Caki2 (cell line): ENCODE results near the gene NCKIPSD. TPM values are rescaled to one million over a fixed set of nuclear protein-coding genes. Genes with fewer than 3 reads are reported as not detected.
A peak's percentile ranks its signal among the peaks of the same experiment; 100 is the strongest.
"Not testable (repeated sequence)": the region's sequence is repeated elsewhere in the genome, so short reads cannot be mapped to it uniquely, and the experiment has no call there.

Experiments
- DNase-seq: peaks from one replicate; pipeline ENCODE4 v3.0.0-alpha.2; 2015; ENCODE audit warnings: low read depth
- in situ Hi-C: cut with HindIII; loops from 2 replicates; pipeline ENCODE4 v1.10.0; 2016; ENCODE audit warnings: low sequenced_read_pairs, low pct_unique_long_range_greater_than_20kb, mixed read lengths
- total RNA-seq: library from RNA; depleted of rRNA; stranded (reverse); fragments of >200 nt; shearing (Covaris generic); gene quantifications from 2 replicates; pipeline ENCODE4 v1.2.3, GENCODE V29; 2014; ENCODE audit warnings: low replicate concordance; rRNA removed

The NCKIPSD gene
- total RNA-seq, result 4.0 and 25.1 TPM in 2 replicates

DNA sequence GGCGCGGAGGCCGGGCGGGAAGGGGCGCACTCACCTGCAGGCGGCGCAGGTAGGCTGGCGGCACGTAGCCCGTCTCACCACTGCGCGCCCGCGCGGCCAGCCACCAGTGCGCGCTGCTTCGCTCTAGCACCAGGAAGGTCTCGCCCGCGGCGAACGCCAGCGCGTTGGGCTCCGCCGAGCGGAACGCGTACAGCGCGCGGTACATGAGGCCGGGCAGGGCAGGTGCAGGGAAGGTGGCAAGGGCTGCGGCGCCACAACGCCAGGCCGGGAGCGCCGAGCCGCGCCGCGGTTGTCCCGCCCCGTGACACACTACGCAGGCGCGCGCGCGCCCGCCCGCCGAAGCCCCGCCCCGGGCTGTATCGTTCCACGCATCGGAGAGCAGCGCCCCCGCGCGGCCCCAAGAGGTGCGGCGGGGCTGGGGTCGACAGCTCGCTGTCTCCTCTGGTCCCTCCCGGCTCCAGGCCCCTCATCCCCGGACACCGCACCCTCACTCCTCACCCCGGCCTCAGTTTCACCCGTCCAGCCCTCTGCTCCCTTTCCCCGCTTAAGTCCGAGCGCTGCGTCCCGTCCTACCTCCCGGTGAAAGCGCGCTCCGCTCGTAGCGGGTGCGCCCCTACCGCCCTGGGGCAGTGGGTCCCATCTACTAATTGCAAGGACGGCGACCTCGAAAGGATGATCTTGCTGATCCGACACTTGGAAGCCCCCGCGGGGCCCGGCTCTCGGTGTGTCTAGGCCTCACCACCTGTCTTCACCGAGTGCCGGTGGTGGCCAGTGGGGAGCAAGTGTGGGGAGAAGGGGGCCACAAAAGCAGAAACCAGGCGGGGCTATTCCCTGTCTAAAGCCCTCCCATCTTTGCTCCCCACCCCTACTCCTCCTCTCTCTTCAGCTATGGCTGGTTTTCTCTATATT lies at the start of gene NCKIPSD:
NCKIPSD (minus strand) TSS at position 313 of the 909 bp plus-strand sequence; CDS start at position 205, 108 bp downstream.
- in situ Hi-C loops, result no loop called here

GRCh38 chr3:48735075-48735767 lies 49.5 kb upstream of the NCKIPSD start:
- in situ Hi-C loops, DNase-seq: not testable (repeated sequence)

More for the DNA sequence above, at the start of gene NCKIPSD:
- peak; percentile 80 for DNase-seq

DNA sequence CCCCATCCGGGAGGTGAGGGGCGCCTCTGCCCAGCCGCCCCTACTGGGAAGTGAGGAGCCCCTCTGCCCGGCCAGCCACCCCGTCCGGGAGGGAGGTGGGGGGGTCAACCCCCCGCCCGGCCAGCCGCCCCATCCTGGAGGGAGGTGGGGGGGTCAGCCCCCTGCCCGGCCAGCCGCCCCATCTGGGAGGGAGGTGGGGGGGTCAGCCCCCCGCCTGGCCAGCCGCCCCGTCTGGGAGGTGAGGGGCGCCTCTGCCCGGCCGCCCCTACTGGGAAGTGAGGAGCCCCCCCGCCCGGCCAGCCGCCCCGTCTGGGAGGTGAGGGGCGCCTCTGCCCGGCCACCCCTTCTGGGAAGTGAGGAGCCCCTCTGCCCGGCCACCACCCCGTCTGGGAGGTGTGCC lies 48.8 kb upstream of the NCKIPSD start:
- DNase-seq, in situ Hi-C loops: not testable (repeated sequence)

GRCh38 chr3:48733752-48734518 lies 48.2 kb upstream of the NCKIPSD start:
- DNase-seq, in situ Hi-C loops: not testable (repeated sequence)

- DNase-seq, result no peak
- in situ Hi-C loops, result no loop called here
Measured at GRCh38 chr3:48727511-48727910, 41.8 kb upstream of the NCKIPSD start.

- in situ Hi-C loops, DNase-seq: not testable (repeated sequence)
Measured at GRCh38 chr3:48725185-48725855, 39.6 kb upstream of the NCKIPSD start.

- no peak for DNase-seq
- in situ Hi-C loops, result no loop called here
Measured at GRCh38 chr3:48723725-48724124, 38.0 kb upstream of the NCKIPSD start.

DNA sequence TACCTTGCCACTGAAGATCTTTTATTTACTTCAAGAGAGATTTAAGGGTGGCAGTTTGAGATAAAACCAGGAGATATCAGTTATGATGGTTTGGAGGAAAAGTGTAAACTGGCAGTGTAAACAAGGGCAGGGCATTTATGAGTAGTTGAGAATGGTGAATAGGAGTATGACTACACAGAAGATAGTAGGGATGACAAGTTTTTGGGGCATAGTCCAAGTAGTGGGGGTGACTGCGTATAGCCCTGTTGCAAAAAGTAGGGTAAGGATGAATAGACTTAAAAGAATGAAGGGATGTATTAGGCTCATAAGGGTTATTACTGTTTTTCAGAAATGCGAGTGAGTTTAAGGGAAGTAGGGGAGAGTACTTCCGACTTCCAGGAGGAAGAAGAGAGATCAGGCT lies 37.6 kb upstream of the NCKIPSD start:
- in situ Hi-C loops, DNase-seq: not testable (repeated sequence)

DNA sequence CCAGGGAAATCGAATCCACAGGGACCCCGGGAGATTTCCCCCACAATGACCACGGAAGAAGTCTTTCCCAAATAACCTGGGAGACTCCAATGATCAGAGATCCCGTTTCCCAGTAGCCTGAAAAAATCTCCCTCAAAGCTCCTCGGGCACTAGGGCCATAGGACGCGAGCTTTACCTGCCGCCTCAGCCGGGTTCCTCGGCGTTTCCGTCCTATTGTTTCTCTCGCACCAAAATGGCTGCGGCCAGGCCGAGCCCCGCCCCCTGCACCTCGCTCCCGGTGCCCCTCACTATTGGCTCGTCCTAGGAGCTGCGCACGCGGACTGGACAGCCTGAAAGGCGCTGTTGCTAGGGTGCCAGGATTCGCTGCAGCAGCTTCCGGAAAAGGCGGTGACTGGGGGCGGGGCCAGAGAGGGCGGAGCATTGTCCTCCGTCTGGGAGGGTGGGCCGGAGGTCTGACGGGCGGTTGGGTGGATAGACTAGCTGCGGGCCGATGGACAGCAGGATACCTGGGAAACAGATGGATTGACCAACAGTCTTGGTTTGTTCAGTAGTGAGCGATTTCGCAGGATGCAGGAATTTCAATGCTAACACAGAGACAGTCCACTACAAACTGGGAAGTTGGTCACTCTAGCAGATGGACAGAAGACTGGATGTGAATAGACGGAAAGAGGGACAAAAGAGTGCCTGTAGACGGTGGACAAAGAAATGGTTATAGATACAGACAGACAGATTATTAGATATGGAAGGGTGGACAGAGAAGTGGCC lies 31.4 kb upstream of the NCKIPSD start, which contains the start of gene IP6K2:
IP6K2 (minus strand) TSS at position 240 of the 765 bp plus-strand sequence. CDS start 21,930 bp downstream, outside the sequence.
- in situ Hi-C loops, result no loop called here
- peak; percentile 93 for DNase-seq

GRCh38 chr3:48716508-48716981 lies 30.8 kb upstream of the NCKIPSD start:
- no peak for DNase-seq
- in situ Hi-C loops, result no loop called here

- DNase-seq, result peak; percentile 43
- in situ Hi-C loops, result no loop called here
Measured at GRCh38 chr3:48715174-48715800, 29.6 kb upstream of the NCKIPSD start.

DNA sequence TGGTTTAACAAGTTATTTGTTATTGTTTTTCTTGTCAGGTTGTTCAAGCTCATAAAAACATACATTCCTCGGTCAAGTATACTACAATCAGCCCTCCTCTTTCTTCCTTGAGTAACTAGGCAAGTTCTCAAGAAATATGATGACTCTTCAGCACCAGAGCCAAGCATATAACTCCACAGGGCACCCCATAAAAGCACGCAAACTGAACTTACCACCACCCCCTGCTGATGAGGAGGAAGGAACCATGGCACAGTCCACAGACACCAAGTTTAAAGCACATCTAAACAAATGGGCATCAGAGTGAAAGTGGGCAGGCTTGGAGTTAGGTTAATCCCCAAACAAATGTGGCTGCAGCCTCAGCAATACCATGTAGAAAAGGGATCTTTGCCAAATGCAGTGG lies 26.0 kb upstream of the NCKIPSD start:
- DNase-seq, result no peak
- in situ Hi-C loops, result no loop called here

DNA sequence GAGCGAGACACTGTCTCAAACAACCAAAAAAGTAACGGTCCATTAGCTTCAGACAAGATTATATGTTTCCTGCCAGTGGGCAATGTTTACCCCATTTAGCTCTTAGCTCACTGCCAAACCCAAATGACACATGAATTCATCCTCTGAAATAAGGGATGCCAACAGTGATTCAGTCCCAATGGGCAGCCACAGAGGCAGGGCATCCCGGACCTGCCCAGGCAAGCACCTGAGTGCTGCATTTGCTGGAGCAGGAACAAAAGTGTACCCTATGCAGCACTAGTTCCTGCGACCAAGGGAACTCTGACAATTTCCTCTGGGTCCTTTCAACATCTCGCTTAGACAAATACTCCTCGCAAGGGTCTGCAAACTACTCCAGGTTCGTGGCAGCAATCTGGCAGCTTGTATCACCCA lies 23.3 kb upstream of the NCKIPSD start:
- in situ Hi-C loops, result no loop called here
- peak; percentile 64 for DNase-seq

- in situ Hi-C loops, result no loop called here
Measured at GRCh38 chr3:48708481-48708889, 22.8 kb upstream of the NCKIPSD start.

GRCh38 chr3:48707157-48707556 lies 21.4 kb upstream of the NCKIPSD start:
- DNase-seq, result no peak
- in situ Hi-C loops, result no loop called here

More at GRCh38 chr3:48708481-48708889, 22.8 kb upstream of the NCKIPSD start:
- no peak for DNase-seq

DNA sequence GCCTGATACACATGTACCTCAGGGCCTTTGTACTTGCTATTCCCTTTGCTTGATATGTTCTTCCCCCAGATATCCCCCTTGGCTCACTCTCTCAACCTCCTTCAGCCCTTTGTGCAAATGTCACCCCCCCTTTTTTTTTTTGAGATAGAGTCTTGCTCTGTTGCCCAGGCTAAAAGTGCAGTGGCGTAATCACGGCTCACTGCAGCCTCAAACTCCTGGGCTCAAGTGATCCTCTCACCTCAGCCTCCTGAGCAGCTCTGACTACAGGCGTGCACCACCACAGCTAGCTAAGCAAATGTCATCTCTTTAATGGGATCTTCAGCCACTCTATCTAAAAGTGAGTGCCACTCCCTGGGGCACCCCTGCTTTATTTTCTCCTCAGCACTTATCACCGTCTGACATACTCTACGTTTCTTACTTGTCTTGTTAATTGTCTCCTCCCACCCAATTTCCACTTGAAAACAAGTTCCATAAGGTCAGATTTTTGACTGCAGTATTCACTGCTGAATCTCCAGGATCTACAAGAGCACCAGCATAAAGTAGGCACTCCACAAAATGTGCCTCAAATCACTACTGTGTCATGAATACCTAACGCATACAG lies 16.7 kb upstream of the NCKIPSD start:
- in situ Hi-C loops, result no loop called here
- DNase-seq, result no peak
